GM18505 (cell line): Measurements from ENCODE around the gene RAB11FIP2.

ENCODE experiments used
- ATAC-seq: cut with Tn5 transposase; IDR thresholded peaks from one replicate; pipeline ENCODE4 v1.9.1; 2021; ENCODE audit not compliant: unreplicated experiment
- POLR2A ChIP-seq: IDR thresholded peaks from 4 replicates; pipeline ENCODE4 v1.6.1; 2011; ENCODE audit warnings: borderline replicate concordance; ENCODE audit not compliant: insufficient read depth, insufficient read length; ENCODE audit errors: extremely low read depth

RAB11FIP2 gene

GRCh38 chr10:118047157-118047719 is 497 bp upstream of the RAB11FIP2 start:
- no peak for TF ChIP-seq POLR2A
- no peak for ATAC-seq

- ATAC-seq = peak; percentile 19
- no peak for TF ChIP-seq POLR2A
Measured at GRCh38 chr10:118045837-118046394, 825 bp downstream of the RAB11FIP2 start.

- no peak for ATAC-seq
- no peak for TF ChIP-seq POLR2A
Measured at GRCh38 chr10:118045158-118045836, 1.4 kb downstream of the RAB11FIP2 start.

GRCh38 chr10:118042827-118043242 is 3.9 kb downstream of the RAB11FIP2 start:
- no peak for ATAC-seq
- TF ChIP-seq POLR2A = no peak

- TF ChIP-seq POLR2A = no peak
- ATAC-seq = no peak
Measured at GRCh38 chr10:118042336-118042735, 4.4 kb downstream of the RAB11FIP2 start.

- TF ChIP-seq POLR2A = no peak
- no peak for ATAC-seq
Measured at GRCh38 chr10:118041316-118041715, 5.4 kb downstream of the RAB11FIP2 start.

GRCh38 chr10:118036281-118036875 is 10.4 kb downstream of the RAB11FIP2 start:
- no peak for ATAC-seq

GRCh38 chr10:118035354-118036005 is 11.3 kb downstream of the RAB11FIP2 start:
- TF ChIP-seq POLR2A = no peak

More at GRCh38 chr10:118036281-118036875, 10.4 kb downstream of the RAB11FIP2 start:
- no peak for TF ChIP-seq POLR2A

GRCh38 chr10:118034791-118035261 is 11.9 kb downstream of the RAB11FIP2 start:
- no peak for TF ChIP-seq POLR2A
- no peak for ATAC-seq

More at GRCh38 chr10:118035354-118036005, 11.3 kb downstream of the RAB11FIP2 start:
- ATAC-seq = no peak

- ATAC-seq = no peak
- TF ChIP-seq POLR2A = no peak
Measured at GRCh38 chr10:118033905-118034304, 12.8 kb downstream of the RAB11FIP2 start.

- ATAC-seq = no peak
- TF ChIP-seq POLR2A = no peak
Measured at GRCh38 chr10:118032564-118032963, 14.2 kb downstream of the RAB11FIP2 start.

GRCh38 chr10:118031351-118032075 is 15.2 kb downstream of the RAB11FIP2 start:
- no peak for TF ChIP-seq POLR2A
- ATAC-seq = no peak
